Ishikawa (cell line): ENCODE data around the gene USP11.

Experiments
- EP300 ChIP-seq: IDR thresholded peaks from 2 replicates; pipeline ENCODE4 v1.6.1; 2012; ENCODE audit warnings: borderline replicate concordance
- RAD21 ChIP-seq: IDR thresholded peaks from 2 replicates; pipeline ENCODE4 v1.6.1; 2012; ENCODE audit warnings: low read depth
- REST ChIP-seq: IDR thresholded peaks from 2 replicates; pipeline ENCODE4 v1.6.1; 2012; ENCODE audit warnings: low read depth, mild to moderate bottlenecking
- TAF1 ChIP-seq: IDR thresholded peaks from 2 replicates; pipeline ENCODE4 v1.6.1; 2012; ENCODE audit warnings: low read depth, mild to moderate bottlenecking

GRCh38 chrX:47232803-47233332, at the start of gene USP11:
- TF ChIP-seq RAD21 = no peak
- TF ChIP-seq REST = no peak
- TF ChIP-seq TAF1 = peak; percentile 38; the same call in 1 of the 2 replicates
- TF ChIP-seq EP300 = no peak
